Neuronal stem cell (in vitro differentiated cells): ENCODE data around the gene SOX8.

Experiments used
- DNase-seq: peaks from one replicate; pipeline ENCODE4 v3.0.0-alpha.2; 2013; ENCODE audit warnings: low spot score
- H2AFZ ChIP-seq: one replicate; pipeline ENCODE4 v1.6.1; 2013; ENCODE audit warnings: mild to moderate bottlenecking, low read length, inconsistent platforms
- H2AK5ac ChIP-seq: 2 replicates; pipeline ENCODE4 v1.6.1; 2013; ENCODE audit warnings: low read depth, mild to moderate bottlenecking, inconsistent platforms, low read length, moderate library complexity, mixed read lengths
- H2BK120ac ChIP-seq: 2 replicates; pipeline ENCODE4 v1.6.1; 2013; ENCODE audit warnings: low read depth, mild to moderate bottlenecking, inconsistent platforms, low read length, moderate library complexity, mixed read lengths
- H2BK12ac ChIP-seq: one replicate; pipeline ENCODE4 v1.6.1; 2013; ENCODE audit warnings: low read length, inconsistent platforms
- H2BK15ac ChIP-seq: 2 replicates; pipeline ENCODE4 v1.6.1; 2013; ENCODE audit warnings: mild to moderate bottlenecking, low read length, inconsistent platforms, mixed read lengths
- H2BK5ac ChIP-seq: one replicate; pipeline ENCODE4 v1.6.1; 2013; ENCODE audit warnings: inconsistent platforms, mild to moderate bottlenecking, low read length, moderate library complexity
- H3K14ac ChIP-seq: one replicate; pipeline ENCODE4 v1.6.1; 2013; ENCODE audit warnings: low read length, inconsistent platforms
- H3K18ac ChIP-seq: 2 replicates; pipeline ENCODE4 v1.6.1; 2013; ENCODE audit warnings: low read length, inconsistent platforms
- H3K23ac ChIP-seq: 2 replicates; pipeline ENCODE4 v1.6.1; 2013; ENCODE audit warnings: low read depth, mild to moderate bottlenecking, mixed read lengths, low read length, inconsistent platforms; ENCODE audit not compliant: poor library complexity
- H3K27ac ChIP-seq: replicated peaks from 3 replicates; pipeline ENCODE4 v1.5.1; 2013; ENCODE audit warnings: low read length, inconsistent platforms
- H3K27me3 ChIP-seq, 3 experiments: 2 replicates each; pipeline ENCODE4 v1.6.1; 2013; ENCODE audit warnings: low read length in 3 of 3, mild to moderate bottlenecking in 2 of 3, inconsistent platforms in 1 of 3, low read depth in 1 of 3, mixed read lengths in 1 of 3, moderate library complexity in 1 of 3; ENCODE audit not compliant: control insufficient read depth in 3 of 3, insufficient read depth in 3 of 3
- H3K36me3 ChIP-seq, 2 donors: replicated peaks in 1 of 2; 2 replicates each; pipeline ENCODE4 v1.6.1; 2013; ENCODE audit warnings: low read length in 2 of 2; ENCODE audit not compliant: control insufficient read depth in 2 of 2, insufficient read depth in 2 of 2
- H3K4ac ChIP-seq: 2 replicates; pipeline ENCODE4 v1.6.1; 2013; ENCODE audit warnings: inconsistent platforms, mild to moderate bottlenecking, low read length, moderate library complexity
- H3K4me1 ChIP-seq, 2 donors: 1 replicate in 1 of 2; 2 replicates in 1 of 2; pipeline ENCODE4 v1.6.1; 2013; ENCODE audit warnings: low read length in 2 of 2, low read depth in 1 of 2; ENCODE audit not compliant: control insufficient read depth in 2 of 2, insufficient read depth in 1 of 2
- H3K4me2 ChIP-seq: one replicate; pipeline ENCODE4 v1.6.1; 2013; ENCODE audit warnings: mild to moderate bottlenecking, low read length, inconsistent platforms; ENCODE audit not compliant: insufficient read depth, poor library complexity, severe bottlenecking
- H3K4me3 ChIP-seq, 2 donors: 2 replicates each; pipeline ENCODE4 v1.5.1; 2013; ENCODE audit warnings: low read length in 2 of 2, mild to moderate bottlenecking in 2 of 2, inconsistent platforms in 1 of 2, moderate library complexity in 1 of 2
- H3K79me1 ChIP-seq: one replicate; pipeline ENCODE4 v1.6.1; 2013; ENCODE audit warnings: low read depth, mild to moderate bottlenecking, inconsistent platforms, low read length, moderate library complexity
- H3K9ac ChIP-seq: one replicate; pipeline ENCODE4 v1.6.1; 2013; ENCODE audit warnings: mild to moderate bottlenecking, low read depth, low read length, inconsistent platforms; ENCODE audit not compliant: poor library complexity
- H3K9me3 ChIP-seq, 2 donors: replicated peaks in 1 of 2; 2 replicates each; pipeline versions ENCODE3 to v1.6.1; 2013; ENCODE audit warnings: low read length in 2 of 2, mild to moderate bottlenecking in 2 of 2, inconsistent platforms in 1 of 2, low read depth in 1 of 2, mixed read lengths in 1 of 2, moderate library complexity in 1 of 2; ENCODE audit not compliant: control insufficient read depth in 2 of 2, insufficient read depth in 1 of 2
- H4K8ac ChIP-seq: one replicate; pipeline ENCODE4 v1.6.1; 2013; ENCODE audit warnings: low read depth, mild to moderate bottlenecking, inconsistent platforms, low read length, moderate library complexity
- H4K91ac ChIP-seq: one replicate; pipeline ENCODE4 v1.6.1; 2013; ENCODE audit warnings: low read length, low read depth, mild to moderate bottlenecking, inconsistent platforms; ENCODE audit not compliant: poor library complexity
- WGBS, 2 donors: extraction: QIAGEN DNeasy Blood & Tissue Kit; methylation state at CpG; one replicate each; pipeline ENCODE4 v1.1.7; 2013; ENCODE audit warnings: missing lambda C conversion rate in 2 of 2, mixed read lengths in 1 of 2; ENCODE audit not compliant: insufficient read length in 2 of 2, insufficient replicate concordance in 1 of 2; ENCODE audit errors: extremely low coverage in 2 of 2; 5-methylcytosine and 5-hydroxymethylcytosine counted together

SOX8 gene

GRCh38 chr16:935684-936083 is 45.9 kb upstream of the SOX8 start:
- WGBS, 2 donors: no CpG with 5 or more reads among the region's 11 CpGs
- H2BK12ac ChIP-seq: no peak overlapping the region
- H3K27me3 ChIP-seq: no peaks in the 10 kb centered on the region
- H3K79me1 ChIP-seq: no peaks in the 10 kb centered on the region
- H2AFZ ChIP-seq: no peak overlapping the region
- no peak overlapping the region for H3K4me3 ChIP-seq
- no peak overlapping the region for H2BK15ac ChIP-seq
- no peak overlapping the region for H3K14ac ChIP-seq
- no peak overlapping the region for H3K27ac ChIP-seq
- H3K9ac ChIP-seq: no peak overlapping the region
- no peak overlapping the region for H3K4me2 ChIP-seq
- no peak overlapping the region for H2BK120ac ChIP-seq
- no peak overlapping the region for H2BK5ac ChIP-seq
- peaks cover 0 to 7% of the 10 kb centered on the region in 2 donors for H3K9me3 ChIP-seq
- H3K36me3 ChIP-seq: peaks cover 2 to 3% of the 10 kb centered on the region in 2 donors
- no peak overlapping the region for H2AK5ac ChIP-seq
- no peak overlapping the region for H4K8ac ChIP-seq
- H3K4me1 ChIP-seq: peaks cover 5% of the 10 kb centered on the region in 2 donors
- H3K18ac ChIP-seq: no peak overlapping the region
- no peak for DNase-seq
- no peak overlapping the region for H4K91ac ChIP-seq
- H3K23ac ChIP-seq: no peak overlapping the region
- H3K4ac ChIP-seq: no peak overlapping the region

- H4K91ac ChIP-seq: no peak overlapping the region
- no peak overlapping the region for H2AFZ ChIP-seq
- H2BK12ac ChIP-seq: no peak overlapping the region
- H3K14ac ChIP-seq: no peak overlapping the region
- H3K4ac ChIP-seq: no peak overlapping the region
- H3K27ac ChIP-seq: no peak overlapping the region
- no peak overlapping the region for H3K9ac ChIP-seq
- H2BK5ac ChIP-seq: no peak overlapping the region
- no peak for DNase-seq
- no peak overlapping the region for H2BK15ac ChIP-seq
- no CpG with 5 or more reads among the region's 8 CpGs for WGBS, 2 donors
- no peak overlapping the region for H3K4me2 ChIP-seq
- H3K23ac ChIP-seq: no peak overlapping the region
- no peak overlapping the region for H4K8ac ChIP-seq
- H3K18ac ChIP-seq: no peak overlapping the region
- no peaks in the 10 kb centered on the region for H3K27me3 ChIP-seq
- H3K4me3 ChIP-seq: no peak overlapping the region
- no peaks in the 10 kb centered on the region for H3K4me1 ChIP-seq
- no peaks in the 10 kb centered on the region for H3K79me1 ChIP-seq
- H3K9me3 ChIP-seq: peaks cover 4 to 22% of the 10 kb centered on the region in 2 donors
- no peak overlapping the region for H2AK5ac ChIP-seq
- peaks cover 2 to 3% of the 10 kb centered on the region in 2 donors for H3K36me3 ChIP-seq
- no peak overlapping the region for H2BK120ac ChIP-seq
Measured at GRCh38 chr16:937311-937710, 44.3 kb upstream of the SOX8 start.

- Histone ChIP-seq H3K9me3 (peaks cover 4 to 26% of the 10 kb centered on the region in 2 donors), H2BK5ac (no peak overlapping the region), H3K4ac (no peak overlapping the region), H2AK5ac (no peak overlapping the region), H2BK15ac (no peak overlapping the region), H3K14ac (no peak overlapping the region), H3K9ac (no peak overlapping the region), H3K4me1 (no peaks in the 10 kb centered on the region), H3K4me2 (no peak overlapping the region), H3K36me3 (peaks cover 1 to 3% of the 10 kb centered on the region in 2 donors), H4K8ac (no peak overlapping the region), H2AFZ (no peak overlapping the region), H3K4me3 (no peak overlapping the region), H3K27ac (no peak overlapping the region), H2BK120ac (no peak overlapping the region), H3K79me1 (no peaks in the 10 kb centered on the region), H4K91ac (no peak overlapping the region), H3K18ac (no peak overlapping the region), H3K23ac (peak overlapping the region; percentile 85), H2BK12ac (no peak overlapping the region), H3K27me3 (no peaks in the 10 kb centered on the region)
- no CpG with 5 or more reads among the region's 6 CpGs for WGBS, 2 donors
- DNase-seq: no peak
Measured at GRCh38 chr16:937723-938122, 43.8 kb upstream of the SOX8 start.

- H4K91ac ChIP-seq: no peak overlapping the region
- no peak overlapping the region for H2BK120ac ChIP-seq
- WGBS, 2 donors: no CpG with 5 or more reads among the region's 18 CpGs
- no peak overlapping the region for H3K14ac ChIP-seq
- DNase-seq: no peak
- H3K79me1 ChIP-seq: no peaks in the 10 kb centered on the region
- H3K18ac ChIP-seq: no peak overlapping the region
- no peak overlapping the region for H2BK15ac ChIP-seq
- H3K9me3 ChIP-seq: peaks cover 4 to 28% of the 10 kb centered on the region in 2 donors
- H3K4ac ChIP-seq: no peak overlapping the region
- H4K8ac ChIP-seq: no peak overlapping the region
- no peak overlapping the region for H3K27ac ChIP-seq
- H2BK12ac ChIP-seq: no peak overlapping the region
- no peaks in the 10 kb centered on the region for H3K4me1 ChIP-seq
- peak overlapping the region in 1 of 2 donors; percentile 63 for H3K4me3 ChIP-seq
- peak overlapping the region; percentile 85 for H3K23ac ChIP-seq
- no peaks in the 10 kb centered on the region for H3K27me3 ChIP-seq
- no peak overlapping the region for H2AFZ ChIP-seq
- no peak overlapping the region for H2AK5ac ChIP-seq
- H2BK5ac ChIP-seq: no peak overlapping the region
- peaks cover 0 to 3% of the 10 kb centered on the region in 2 donors for H3K36me3 ChIP-seq
- no peak overlapping the region for H3K4me2 ChIP-seq
- no peak overlapping the region for H3K9ac ChIP-seq
Measured at GRCh38 chr16:938136-938535, 43.4 kb upstream of the SOX8 start.
